ENCODE measurements around the gene RXRG.

The RXRG gene

DNA sequence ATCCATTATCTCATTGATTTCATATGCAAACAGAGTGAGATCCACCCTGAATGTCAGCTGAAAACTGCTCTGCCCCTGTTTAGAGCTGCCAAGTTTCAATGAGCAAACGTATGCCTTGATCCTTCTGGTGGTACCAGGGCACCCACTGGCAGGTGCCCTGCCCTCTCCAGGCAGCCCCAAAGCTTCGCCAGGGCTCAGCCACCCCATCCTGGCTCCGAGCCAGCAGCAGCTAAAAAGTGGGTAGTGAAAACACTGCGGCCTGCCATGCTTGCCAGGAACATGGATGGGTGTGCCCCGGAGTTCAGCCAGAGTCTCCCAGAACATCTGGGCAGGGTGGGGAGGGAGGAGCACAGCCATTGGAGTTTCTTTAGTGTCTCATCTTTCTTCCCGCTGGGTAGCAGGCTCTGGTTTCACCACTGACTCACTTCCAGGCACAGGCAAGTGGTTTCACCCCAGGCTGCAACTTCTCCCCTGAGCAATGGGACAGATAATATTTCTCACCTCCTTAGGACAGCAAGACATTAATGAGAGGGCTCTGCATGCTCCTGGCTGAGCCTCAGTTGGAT, 80.3 kb downstream of the RXRG start:
- DNase-seq: no peak

DNA sequence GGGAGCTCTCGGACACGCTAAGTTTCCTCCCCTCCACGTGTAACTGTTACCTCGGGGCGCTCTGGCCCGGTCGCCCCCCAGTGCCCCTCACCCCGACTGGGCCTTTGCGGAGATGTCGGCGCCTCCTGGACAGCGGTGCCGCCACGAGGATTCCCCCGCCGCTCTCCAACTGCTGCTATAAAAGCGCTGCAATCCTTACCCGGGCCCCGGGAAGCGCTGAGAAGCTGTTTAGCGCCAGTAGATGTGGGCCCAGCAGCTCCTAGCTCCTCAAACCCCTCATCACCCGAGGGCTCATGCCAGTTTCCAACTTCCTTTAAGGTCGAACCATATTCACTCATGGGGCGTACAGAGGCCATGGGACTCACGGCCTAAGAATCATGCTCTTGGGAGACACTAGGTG, 88.0 kb downstream of the RXRG start:
- no peak for DNase-seq

DNA sequence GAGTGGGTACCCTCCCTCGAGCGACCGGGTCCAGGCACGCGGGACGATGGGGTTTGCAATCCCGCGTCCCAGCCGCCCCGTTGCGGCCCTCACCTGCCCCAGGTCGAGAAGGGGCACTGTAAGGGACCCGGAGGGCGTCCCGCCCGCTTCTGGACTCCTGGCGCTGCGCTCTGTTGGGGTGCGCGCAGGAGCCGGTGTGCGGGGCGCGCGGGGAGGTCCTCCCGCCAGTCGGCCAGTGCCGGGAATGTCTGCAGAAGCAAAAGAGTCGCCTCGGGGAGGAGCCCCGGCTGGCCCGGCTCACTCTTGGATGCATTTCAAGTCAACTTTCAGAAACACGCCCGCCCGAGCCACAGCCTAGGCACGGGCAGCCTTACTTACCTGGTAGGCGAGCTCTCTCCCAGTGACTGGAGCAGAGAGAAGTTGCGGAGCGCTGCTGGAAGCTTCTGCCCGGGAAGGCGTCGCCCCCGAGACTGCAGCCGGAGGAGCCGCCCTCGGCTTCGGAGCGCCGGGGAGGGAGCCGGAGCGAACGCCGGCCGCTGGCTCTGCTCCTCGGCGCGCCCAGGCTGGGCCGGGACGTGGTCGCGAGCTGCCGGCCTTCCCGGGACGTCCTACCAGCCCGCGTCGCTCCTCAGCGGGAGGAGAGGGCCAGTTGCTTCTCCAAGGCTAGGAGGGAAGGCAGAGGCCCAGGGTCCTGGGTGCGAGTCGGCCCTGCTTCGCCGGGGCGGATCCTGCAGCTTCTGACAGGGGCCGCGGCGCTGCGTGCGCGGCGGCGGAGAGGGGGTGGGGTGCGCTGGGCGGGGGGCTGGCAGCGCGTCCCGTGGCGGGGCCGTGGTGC, 88.7 kb downstream of the RXRG start, which contains the start of gene LMX1A:
TSS of gene LMX1A (minus strand) at position 739 of the 835 bp plus-strand sequence. CDS start 1,156 bp downstream, outside the sequence.
- no peak for DNase-seq

GRCh38 chr1:165355139-165355976, 89.6 kb downstream of the RXRG start:
- DNase-seq: no peak

DNA sequence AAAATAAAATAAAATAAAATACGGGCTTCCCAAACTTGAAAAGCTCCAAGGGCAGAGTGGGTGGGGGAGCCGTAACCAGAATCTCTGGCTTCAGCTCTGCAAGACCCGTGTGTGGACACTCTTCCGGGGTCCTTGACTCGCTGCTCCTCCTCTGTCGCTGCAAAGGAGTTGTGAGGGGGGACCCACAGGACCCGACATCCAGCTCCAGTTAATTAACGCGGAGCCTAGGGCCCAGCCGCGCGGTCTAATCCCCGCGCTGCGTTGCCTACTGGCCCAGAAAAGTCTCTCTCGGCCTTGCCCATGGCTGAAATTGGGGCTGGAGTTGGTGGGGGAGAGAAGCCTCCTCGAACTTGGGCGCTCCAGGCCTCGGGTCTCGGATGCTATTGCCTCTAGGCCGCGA, 90.2 kb downstream of the RXRG start:
- DNase-seq: no peak

GRCh38 chr1:165353731-165354671, 90.9 kb downstream of the RXRG start:
- DNase-seq: no peak

GRCh38 chr1:165352442-165353293, 92.3 kb downstream of the RXRG start:
- DNase-seq: no peak

DNA sequence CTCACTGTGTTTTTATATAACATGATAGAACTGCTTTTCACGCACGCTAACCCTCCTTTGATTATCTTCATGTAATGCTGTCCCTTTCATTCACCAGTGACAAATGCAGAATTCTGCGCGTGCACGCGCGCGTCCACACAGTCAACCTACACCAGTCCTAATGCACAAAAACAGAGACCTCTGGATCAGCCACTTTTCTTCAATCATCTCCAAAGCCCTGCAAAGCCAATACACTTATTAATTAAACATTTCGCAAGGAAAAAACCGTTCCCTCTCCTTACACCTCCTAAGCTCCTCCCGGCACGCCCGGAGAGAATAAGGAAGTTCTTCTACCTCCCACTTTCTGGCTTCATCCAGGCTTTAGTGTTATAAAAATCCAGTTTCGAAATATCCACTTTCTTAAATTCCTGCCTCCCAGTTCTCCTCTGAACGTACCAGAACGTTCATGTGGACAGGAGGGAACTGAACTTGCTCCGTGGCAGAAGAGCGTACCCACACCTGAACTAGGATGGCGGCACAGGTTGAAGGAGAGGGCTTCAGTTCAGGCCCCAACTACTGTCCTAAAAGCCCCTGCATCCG, 93.0 kb downstream of the RXRG start:
- no peak for DNase-seq

Data from activated CD4-positive, alpha-beta T cell treated with anti-CD3 and anti-CD28 coated beads, Interleukin-2, Interleukin-6, amounts not matched to agents 100 ng/mL and 50 ng/mL, durations not matched to agents 16 hours and 8 hours (primary cell).